ENCODE data around the gene SCO1. TPM values are rescaled to one million over a fixed set of nuclear protein-coding genes. Genes with fewer than 3 reads are reported as not detected.

Gene SCO1
- total and polyA plus RNA-seq, 2 donors (not counting 1 experiment from before 2014, with no cell fraction given): 5.9 to 28.6 TPM

DNA sequence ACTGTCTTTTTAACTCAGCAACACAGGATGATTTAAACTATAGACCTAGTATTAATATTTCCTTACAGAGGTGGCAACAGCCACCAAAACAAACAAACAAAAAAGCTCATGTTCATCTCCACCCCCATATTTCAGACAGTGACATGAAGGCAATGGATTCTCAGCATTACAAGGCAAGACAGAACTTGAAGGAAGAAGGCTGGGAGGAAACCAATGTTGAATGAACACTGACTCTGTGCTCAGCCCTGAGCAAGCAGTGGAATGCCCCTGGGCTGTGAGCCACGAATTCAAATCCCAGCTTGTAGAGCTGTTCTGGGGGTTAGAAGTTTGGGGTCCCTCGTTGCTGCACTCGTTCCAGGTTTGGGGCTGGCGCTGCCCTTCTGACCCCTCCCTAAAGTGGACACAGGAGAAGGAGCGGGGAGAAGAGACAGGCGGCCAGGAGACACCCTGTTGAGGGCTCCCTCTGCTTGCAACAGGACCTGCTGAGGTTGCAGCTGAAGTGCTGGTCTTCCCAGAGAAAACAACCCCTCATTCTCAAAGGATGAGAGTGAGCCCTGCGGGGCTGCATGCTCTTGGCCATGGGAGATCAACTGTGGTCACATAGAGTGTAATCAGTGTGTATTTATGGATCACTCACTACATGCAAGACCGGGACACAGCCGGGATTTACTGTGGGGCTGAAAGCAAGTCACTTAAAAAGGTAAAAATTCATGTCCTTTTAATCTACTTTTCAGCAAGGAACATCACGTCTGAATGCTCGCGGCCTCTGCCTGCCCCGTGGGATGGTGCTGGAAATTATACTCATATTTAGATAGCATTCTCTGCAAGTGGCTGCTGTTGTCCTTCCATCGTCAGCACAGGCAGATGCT, 74.5 kb downstream of the SCO1 start:
- CTCF ChIA-PET: interaction anchor here (2.0 to 10.2 kb wide), 2 partner anchors 8 to 10 kb away, joined by 14 to 159 read pairs; no protein-coding TSS in a partner anchor
- 84% methylated on average over 11 of the region's 14 CpGs for WGBS (ENCODE audit: insufficient coverage)

More for the DNA sequence above, 74.5 kb downstream of the SCO1 start:
- Histone ChIP-seq H3K27ac (ENCODE audit: low read length in 2 of 2) (no peak overlapping the region), H3K4me2 (replicated peaks; ENCODE audit: low read depth, low read length, poor library complexity, severe bottlenecking) (no peak overlapping the region), H3K79me2 (ENCODE audit: control insufficient read depth, insufficient read depth, low read length) (no peaks in the 10 kb centered on the region), H3K27me3 (replicated peaks in 1 of 4; ENCODE audit: control extremely low read depth in 1 of 4, control insufficient read depth in 3 of 4, insufficient read depth in 4 of 4, low read length in 3 of 4) (no peaks in the 10 kb centered on the region), H3K4me3 (ENCODE audit: control extremely low read depth in 1 of 5, extremely low read depth in 1 of 5, insufficient read depth in 1 of 5, low read depth in 2 of 5, low read length in 4 of 5) (no peak overlapping the region), H3K9me3 (ENCODE audit: control extremely low read depth in 1 of 3, control insufficient read depth in 2 of 3, insufficient read depth in 1 of 3, low read length in 2 of 3) (no peaks in the 10 kb centered on the region), H3K36me3 (replicated peaks in 1 of 2; ENCODE audit: control extremely low read depth in 1 of 2, control insufficient read depth in 1 of 2, extremely low read depth in 1 of 2, insufficient read depth in 2 of 2, low read length in 1 of 2) (no peaks in the 10 kb centered on the region), H3K4me1 (ENCODE audit: control insufficient read depth in 2 of 2, insufficient read depth in 2 of 2, low read length in 2 of 2) (peaks cover 4 to 9% of the 10 kb centered on the region in 2 donors), H2AFZ (ENCODE audit: insufficient read depth, low read depth, low read length, poor library complexity, severe bottlenecking) (no peak overlapping the region), H4K20me1 (ENCODE audit: control insufficient read depth, insufficient read depth, low read length, poor library complexity, severe bottlenecking) (no peaks in the 10 kb centered on the region), H3K9ac (ENCODE audit: low read length) (no peak overlapping the region)
- Mint-ChIP-seq H3K4me1 (peaks cover 6% of the 10 kb centered on the region), H3K27me3 (no peaks in the 10 kb centered on the region), H3K4me3 (no peak overlapping the region), H3K9me3 (ENCODE audit: insufficient read depth) (no peaks in the 10 kb centered on the region), H3K27ac (no peak overlapping the region)
- ATAC-seq (ENCODE audit: low read depth) (no peak), DNase-seq (no peak)
- POLR2A ChIA-PET: no interaction called here
- intact Hi-C loops (cut with micrococcal nuclease): no loop called here
- TF ChIP-seq, protein P1, sequence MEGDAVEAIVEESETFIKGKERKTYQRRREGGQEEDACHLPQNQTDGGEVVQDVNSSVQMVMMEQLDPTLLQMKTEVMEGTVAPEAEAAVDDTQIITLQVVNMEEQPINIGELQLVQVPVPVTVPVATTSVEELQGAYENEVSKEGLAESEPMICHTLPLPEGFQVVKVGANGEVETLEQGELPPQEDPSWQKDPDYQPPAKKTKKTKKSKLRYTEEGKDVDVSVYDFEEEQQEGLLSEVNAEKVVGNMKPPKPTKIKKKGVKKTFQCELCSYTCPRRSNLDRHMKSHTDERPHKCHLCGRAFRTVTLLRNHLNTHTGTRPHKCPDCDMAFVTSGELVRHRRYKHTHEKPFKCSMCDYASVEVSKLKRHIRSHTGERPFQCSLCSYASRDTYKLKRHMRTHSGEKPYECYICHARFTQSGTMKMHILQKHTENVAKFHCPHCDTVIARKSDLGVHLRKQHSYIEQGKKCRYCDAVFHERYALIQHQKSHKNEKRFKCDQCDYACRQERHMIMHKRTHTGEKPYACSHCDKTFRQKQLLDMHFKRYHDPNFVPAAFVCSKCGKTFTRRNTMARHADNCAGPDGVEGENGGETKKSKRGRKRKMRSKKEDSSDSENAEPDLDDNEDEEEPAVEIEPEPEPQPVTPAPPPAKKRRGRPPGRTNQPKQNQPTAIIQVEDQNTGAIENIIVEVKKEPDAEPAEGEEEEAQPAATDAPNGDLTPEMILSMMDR (IDR thresholded peaks at IDR 0.05): no peak
- no peak for TF ChIP-seq EZH2 (IDR thresholded peaks at IDR 0.05; ENCODE audit: borderline replicate concordance, insufficient read depth, low read depth, low read length, poor library complexity, severe bottlenecking)

Other genes starting within 250 kb of the SCO1 start
- gene MYH4, start 228.0 kb downstream of the SCO1 start, total RNA-seq: not detected in 2 replicates
- gene MYH4, start 228.0 kb downstream of the SCO1 start, polyA plus RNA-seq: not detected in 2 replicates
- gene MYH1, start 179.0 kb downstream of the SCO1 start, total RNA-seq: not detected in 2 replicates
- gene MYH1, start 179.0 kb downstream of the SCO1 start, polyA plus RNA-seq: not detected in 2 replicates
- not detected in 2 replicates for gene MYH2, start 147.9 kb downstream of the SCO1 start, total RNA-seq
- not detected in 2 replicates for gene MYH2, start 147.9 kb downstream of the SCO1 start, polyA plus RNA-seq
- 10.9 and 13.5 TPM in 2 replicates for gene MYH3, start 40.2 kb downstream of the SCO1 start, total RNA-seq
- 8.3 and 9.4 TPM in 2 replicates for gene MYH3, start 40.2 kb downstream of the SCO1 start, polyA plus RNA-seq
- gene ADPRM, start 61 bp upstream of the SCO1 start, total RNA-seq: 29.1 and 32.4 TPM in 2 replicates
- 19.9 and 24.3 TPM in 2 replicates for gene ADPRM, start 61 bp upstream of the SCO1 start, polyA plus RNA-seq
- gene TMEM220, start 32.5 kb upstream of the SCO1 start, total RNA-seq: 4.9 and 7.4 TPM in 2 replicates
- gene TMEM220, start 32.5 kb upstream of the SCO1 start, polyA plus RNA-seq: 2.5 and 2.9 TPM in 2 replicates
- not detected in 2 replicates for gene TMEM238L, start 106.6 kb upstream of the SCO1 start, total RNA-seq
- gene TMEM238L, start 106.6 kb upstream of the SCO1 start, polyA plus RNA-seq: not detected in 2 replicates
- not detected in 2 replicates for gene PIRT, start 140.6 kb upstream of the SCO1 start, total RNA-seq
- not detected in 2 replicates for gene PIRT, start 140.6 kb upstream of the SCO1 start, polyA plus RNA-seq

All from B cell (primary cell).